GM18499 (cell line): Measurements from ENCODE around the gene NUP42.
"Not testable (repeated sequence)": the region's sequence is repeated elsewhere in the genome, so short reads cannot be mapped to it uniquely, and the experiment has no call there.

Experiments used
- ATAC-seq: cut with Tn5 transposase; IDR thresholded peaks from one replicate; pipeline ENCODE4 v1.9.1; 2021; ENCODE audit warnings: moderate number of reproducible peaks; ENCODE audit not compliant: insufficient read depth, unreplicated experiment

NUP42 gene

DNA sequence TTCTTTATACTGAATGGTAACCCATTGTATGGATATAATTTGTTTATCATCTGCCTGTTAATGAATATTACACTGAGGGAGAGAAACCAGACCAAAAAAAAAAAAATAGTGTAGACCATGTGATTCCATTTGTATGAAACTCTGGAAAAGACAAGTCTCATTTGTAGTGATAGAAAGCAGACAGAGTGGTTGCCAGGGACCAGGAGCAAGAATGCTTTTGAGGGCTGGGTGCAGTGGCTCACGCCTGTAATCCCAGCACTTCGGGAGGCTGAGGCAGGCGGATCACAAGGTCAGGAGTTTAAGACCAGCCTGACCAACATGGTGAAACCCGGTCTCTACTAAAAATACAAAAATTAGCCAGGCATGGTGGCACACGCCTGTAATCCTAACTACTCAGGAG is 15.9 kb downstream of the NUP42 start:
- not testable (repeated sequence) for ATAC-seq

DNA sequence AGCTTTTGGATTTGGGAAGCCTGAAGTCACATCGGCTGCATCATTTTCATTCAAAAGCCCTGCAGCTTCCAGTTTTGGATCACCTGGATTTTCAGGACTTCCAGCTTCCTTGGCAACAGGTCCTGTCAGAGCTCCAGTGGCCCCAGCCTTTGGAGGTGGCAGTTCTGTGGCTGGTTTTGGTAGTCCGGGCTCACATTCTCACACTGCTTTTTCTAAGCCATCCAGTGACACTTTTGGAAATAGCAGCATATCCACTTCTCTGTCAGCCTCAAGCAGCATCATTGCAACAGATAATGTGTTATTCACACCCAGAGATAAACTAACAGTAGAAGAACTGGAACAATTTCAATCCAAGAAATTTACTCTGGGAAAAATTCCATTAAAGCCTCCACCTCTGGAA is 18.5 kb downstream of the NUP42 start:
- no peak for ATAC-seq

DNA sequence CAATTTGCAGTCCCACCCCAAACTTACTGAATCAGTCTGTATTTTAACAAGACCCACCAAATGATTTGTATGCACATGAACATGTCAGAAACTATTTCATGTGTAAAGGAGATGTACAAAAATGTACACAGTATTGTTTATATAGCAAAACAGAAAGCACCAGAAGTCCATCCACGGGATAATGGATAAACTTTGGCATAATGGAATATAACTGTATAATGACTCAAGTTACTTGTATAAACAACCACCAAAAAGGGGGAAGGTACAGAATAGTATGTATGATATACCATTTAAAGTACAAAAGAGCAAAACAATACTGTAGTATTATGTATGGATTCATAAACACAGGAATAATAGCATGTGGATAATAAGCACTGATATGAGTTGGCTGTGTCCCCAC is 22.4 kb downstream of the NUP42 start:
- ATAC-seq = no peak

DNA sequence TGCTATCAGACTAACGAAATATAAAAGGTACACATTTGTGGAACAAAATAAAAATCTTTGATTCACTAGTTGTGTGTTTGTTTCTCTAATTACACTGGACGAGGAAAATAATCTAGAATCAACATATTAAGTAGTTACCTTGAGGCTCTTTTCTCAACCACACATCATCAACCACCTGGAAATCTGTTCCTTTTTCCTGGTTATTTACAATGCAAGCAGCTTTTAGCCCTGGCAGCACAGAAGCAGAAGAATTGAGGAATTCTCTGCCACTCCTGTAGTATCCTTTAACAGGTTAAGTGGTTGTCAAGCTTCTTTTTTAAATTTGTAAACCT is 23.7 kb downstream of the NUP42 start:
- ATAC-seq = no peak

DNA sequence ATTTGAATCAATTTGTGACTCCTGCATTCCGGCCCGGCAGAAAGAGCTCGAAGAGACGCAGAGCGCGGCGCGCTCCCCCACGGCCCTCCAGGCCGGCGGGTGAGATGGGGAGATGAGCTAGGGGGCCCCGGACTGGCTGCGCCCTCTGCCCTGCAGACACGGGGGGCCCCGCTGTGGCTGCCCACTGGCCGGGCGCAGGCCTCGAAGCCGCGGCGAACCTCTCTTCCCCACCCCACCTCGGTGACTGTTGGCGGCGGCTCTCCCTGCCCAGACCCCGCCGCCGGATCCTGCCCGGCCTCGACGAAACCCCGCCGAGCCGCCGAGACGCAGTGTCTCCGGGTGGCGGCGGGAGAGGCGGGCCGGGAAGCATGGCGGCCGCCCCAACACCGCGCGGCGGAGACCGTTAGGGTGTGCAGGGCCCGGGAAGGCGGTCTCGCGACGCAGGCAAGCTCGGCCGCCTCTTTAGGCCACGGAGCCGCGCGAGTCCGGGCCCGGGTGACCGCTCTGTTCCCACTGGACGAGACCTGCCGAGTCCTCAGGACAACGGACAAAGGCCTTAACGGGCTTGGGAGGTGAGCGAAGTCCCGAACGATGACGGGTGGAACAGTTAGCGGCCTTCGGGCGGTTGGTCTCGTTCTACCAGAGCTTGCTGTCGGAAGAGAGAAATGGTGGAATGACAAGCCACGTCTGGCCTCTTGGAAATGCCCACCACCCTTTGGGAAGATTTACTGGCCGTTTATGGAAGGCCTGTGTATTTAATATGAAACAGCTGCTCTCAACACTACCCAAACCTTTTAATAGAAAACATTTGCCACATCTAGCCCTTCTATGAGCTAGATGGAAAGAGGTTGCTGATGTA is 24.3 kb downstream of the NUP42 start:
- no peak for ATAC-seq

DNA sequence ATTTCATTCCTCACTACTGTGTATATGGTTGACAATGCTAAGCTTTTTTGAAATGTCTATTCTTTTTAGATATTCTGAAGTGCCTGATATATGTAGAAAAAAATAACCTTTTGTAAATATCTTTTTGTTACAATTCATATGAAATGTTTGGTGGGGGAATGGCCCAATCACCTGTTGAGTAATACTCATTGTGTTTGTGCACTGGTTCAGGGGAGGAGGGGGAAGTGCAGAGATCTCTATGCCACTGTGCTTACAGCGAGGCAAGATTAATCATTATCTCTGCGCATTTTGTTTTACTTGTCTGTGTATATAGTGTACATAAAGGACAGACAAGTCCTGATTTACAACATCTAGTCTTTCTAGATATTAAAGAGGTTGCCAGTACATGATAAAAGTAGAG is 25.2 kb downstream of the NUP42 start:
- no peak for ATAC-seq

DNA sequence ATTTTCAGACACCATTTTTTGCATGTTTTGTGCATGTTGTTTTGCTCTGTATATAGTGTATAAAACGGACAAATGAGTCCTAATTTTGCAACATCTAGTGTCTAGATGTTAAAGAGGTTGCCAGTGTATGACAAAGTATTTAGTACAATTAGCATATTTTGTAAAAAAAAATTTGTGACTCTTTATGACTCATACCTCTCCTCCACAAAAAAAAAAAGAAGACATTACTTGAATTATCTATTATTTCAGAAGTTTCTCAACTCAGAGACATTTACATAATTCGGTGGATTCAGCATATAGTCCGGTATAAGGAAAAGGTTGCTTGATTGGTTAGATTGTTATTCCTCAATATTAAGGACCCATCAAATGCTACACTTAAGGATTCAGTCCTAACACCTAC is 26.0 kb downstream of the NUP42 start:
- no peak for ATAC-seq

DNA sequence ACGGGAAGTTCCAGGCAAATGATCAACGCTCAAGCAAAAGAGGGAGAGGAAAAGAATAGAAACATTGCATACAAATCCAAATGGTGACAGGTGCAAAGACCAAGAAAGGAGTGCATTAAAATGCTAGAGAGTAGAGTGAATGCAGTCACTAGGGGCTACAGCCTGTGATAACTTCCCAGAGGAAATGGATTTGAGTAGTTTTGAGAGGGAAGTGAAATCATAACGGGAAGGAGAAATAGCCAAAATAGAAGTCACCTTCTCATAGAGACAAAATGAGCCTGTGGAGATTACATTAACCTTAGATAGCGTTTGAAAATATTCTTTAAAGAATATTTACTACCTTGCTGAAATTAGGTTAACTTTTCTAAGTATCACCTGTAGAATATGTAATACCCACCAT is 26.5 kb downstream of the NUP42 start:
- ATAC-seq = no peak

DNA sequence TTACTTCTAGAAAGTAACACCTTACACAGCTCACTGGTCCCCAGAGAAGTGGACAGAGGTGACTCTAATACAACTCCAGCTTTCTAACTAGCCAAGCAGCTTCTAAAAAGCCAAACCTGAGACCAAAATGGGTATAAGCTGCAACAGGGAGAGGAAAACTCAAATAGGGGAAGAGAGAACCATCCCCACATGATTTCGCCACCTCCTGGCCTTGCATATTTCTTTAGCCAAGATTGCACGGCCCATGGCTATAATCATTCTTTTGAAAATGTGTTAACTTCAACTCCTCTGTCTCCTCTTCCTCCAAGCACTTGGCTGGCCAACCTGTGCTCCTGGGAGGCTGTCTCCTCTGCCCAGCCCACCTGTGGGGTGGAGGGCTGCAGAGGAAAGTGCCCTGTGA is 28.7 kb downstream of the NUP42 start:
- ATAC-seq = no peak

DNA sequence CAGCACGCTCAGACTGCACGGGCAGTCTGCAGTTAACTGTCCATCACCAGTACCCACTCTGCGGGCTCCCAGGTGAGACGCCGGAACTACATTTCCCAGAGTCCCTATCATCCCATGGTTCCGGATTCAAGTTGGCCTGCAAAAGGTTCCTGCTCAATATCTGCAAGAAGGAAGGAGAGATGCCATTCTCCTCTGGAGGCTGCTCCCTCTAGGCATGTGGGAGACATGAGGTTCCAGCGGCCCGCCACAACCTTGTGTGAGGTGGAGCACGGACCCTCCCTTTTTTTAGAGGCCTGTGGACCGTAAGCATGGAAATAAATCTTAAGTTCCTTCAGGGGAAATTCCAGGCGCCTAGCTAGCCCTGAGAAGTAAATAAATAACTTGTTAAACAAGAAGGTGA is 29.7 kb downstream of the NUP42 start:
- no peak for ATAC-seq

DNA sequence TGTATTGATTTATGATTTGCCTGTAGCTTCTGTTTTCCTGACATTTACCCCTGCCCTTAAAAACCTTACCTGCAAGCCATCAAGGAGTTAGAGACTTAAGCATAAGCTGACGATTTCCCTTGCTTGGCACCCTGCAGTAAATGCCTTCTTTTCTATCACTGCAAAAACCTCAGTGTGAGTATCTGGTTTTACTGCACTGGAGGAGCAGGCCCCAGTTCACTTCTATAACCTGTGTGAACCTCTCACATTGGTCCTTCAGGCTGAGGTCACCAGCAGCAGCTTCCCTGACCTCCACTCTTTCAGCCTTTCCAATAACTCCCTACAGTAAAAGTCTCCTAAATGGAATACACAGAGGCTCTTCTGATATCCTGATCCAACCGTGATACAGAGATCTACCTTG is 30.5 kb downstream of the NUP42 start:
- no peak for ATAC-seq

DNA sequence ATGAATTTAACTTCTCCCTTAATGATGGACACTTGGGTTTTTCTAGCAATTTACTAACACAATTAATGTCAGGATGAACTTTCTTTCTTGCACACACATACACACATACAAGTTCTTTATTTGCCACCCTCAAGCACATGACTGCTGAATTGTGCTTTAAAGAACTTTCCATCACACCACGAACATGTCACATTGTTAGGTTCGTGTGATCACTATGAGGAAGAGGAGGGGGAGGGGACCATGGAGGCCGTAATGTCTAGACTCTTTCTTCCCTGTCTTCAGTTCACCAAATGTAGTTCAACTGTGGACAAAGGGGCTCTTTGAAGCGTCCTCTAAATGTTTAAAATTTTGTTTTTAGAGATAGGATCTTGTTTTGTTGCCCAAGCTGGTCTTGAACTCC is 31.0 kb downstream of the NUP42 start:
- ATAC-seq = no peak

DNA sequence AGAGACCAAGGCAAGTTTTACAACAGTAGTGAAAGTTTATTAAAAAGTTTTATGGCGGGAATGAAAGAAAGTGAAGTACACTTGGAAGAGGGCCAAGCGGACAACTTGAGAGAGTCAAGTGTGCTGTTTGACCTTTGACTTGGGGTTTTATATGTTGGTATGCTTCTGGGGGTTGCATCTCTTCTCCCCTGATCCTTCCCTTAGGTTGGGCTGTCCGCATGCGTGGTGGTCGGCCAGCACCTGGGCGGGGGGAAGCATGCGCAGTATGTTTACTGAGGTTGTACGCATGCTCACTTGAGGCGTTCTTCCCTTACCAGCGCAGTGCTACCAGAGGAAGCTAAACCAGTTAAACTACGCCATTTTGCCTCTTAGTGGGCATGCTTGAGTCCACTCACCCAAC is 31.9 kb downstream of the NUP42 start:
- no peak for ATAC-seq

DNA sequence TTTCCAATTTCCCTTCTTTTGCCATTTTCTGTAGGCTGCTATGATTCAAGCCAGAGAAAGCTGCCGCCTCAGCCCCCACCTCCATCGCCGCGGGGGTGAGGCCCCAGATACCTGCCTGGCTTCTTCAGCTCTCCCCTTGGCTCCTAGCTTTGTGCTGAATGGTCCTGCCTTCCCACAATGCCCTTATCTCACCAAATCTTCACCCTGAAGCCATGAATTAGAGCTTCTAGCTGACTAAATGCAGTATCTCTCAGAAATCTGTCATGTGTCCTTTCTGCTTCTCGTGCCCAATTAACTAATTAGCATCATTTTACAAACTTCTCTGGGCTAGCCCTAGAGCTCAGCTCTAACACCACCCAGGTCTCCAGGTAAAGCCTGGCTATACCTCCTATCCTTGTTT is 32.6 kb downstream of the NUP42 start:
- ATAC-seq = no peak

DNA sequence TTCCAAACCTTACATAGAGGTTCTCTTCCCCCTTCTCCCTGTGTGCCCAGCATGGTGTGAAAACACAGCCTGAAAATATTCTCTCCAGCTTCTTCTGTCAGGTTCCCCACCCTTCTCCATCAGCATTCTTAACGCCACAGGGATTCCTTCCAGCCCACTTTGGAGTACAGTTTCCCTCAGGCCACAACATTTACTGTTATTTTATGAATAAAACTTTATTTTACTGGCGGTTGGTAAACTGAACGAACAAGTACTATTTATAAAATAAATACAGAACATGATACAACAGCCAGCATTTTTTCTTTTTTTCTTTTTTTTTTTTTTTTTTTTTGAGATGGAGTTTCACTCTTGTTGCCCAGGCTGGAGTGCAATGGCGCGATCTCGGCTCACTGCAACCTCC is 33.1 kb downstream of the NUP42 start:
- ATAC-seq = no peak

DNA sequence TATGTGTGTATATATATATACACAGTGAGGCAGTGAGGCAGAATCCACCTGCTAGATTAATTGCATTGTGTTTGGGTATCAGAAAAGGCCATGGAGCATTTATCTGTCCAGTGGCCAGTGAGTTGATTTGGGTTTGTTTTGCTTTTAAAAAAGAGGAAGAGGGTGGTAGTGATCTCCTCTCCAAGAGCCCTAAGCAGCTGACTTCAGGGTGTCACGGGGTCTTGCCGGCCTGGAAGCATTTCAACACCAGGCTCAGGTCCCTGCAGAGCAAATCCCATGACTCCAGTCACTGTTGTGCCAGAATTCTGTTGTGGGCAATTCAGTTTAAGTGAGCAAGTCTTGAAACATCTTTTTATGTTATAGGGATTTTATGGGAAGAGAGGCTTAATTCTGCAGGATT is 34.2 kb downstream of the NUP42 start:
- ATAC-seq = no peak

DNA sequence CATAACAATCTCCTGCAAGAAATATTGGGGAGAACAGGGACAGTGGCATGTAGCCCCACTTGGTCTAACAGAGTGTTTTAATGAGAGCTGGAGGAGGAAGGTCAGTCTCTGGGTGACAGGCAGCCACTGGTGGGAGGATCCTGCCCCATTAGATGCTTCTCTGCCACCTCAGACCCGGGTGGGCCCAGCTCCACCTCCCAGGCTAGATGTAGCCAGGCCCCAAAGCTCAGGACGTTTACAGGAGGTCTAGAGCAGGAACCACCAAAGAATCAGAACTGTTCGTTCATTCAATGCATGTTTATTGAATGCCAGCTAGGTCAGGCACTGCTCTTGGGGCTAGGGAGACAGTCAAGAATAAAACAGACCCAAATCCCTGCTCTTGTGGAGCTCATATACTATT is 36.3 kb downstream of the NUP42 start:
- no peak for ATAC-seq

DNA sequence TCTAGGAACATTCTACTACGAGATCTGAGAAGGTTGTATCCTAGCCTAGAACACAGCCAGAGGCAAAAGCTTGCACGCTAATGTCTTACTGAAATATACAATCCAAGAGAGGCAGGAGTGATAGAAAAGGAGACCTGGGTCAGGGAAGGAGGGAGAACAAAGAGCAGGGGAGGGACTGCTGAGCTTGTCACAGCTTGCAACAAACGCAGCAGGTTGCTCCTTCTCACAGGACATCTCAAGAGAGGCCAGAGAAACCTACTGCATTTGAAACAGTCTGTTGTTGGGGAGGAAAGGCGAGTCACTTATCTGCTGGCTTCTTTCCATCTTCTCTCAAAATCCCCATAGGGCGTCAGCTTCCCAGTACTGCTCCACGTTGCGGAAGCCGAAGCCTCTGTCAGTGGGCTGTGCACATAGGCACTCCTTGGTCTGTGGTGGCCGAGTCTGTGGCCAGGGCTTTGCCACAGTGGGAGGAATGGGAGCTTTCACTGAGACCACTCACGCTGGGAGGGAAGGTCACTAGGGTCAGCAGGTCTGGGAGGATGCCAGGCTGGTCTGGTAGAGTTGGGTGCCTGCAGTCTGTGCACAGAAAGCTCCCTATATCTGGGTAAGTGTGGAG is 39.0 kb downstream of the NUP42 start:
- ATAC-seq = no peak

DNA sequence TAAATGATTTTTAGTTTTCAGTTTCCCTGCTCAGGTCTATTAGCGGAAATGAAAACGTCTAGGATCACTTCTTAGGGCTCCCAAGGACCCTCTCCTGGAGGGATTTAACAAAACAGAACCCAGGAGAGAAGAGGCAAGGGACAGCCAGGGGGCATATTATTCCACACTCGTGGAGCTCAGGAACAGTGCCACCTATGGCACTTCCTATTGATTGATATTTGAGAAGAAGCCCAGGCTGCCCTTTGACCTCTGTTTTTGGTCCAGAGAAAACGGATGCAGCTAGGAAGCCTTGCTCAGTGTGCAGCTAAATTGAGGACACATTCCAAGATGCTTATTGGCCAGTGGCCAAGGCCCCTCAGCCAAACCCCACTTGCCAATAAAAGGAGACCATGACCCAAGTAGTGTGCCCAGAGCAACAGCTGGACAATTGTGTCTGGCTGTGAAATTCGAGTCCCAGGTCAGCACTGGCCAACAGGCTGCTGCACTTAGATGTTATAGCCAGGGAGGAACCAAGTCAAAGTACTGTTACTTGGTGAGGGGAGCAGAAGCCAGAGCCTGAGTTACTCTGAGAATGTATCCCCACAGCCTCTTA is 40.7 kb downstream of the NUP42 start:
- no peak for ATAC-seq

DNA sequence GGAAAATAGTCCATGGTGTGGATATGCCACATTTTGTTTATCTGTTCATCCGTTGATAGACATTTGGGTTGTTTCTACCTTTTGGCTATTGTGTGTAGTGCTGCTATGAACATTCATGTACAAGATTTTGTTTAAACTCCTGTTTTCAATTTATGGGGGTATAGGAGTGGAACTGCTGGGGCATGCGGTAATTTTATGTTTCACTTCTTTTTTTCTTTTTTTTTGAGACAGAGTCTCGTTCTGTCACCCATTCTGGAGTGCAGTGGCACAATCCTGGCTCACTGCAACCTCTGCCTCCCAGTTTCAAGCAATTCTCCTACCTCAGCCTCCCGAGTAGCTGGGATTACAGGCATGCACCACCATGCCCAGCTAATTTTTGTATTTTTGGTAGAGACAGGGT is 42.5 kb downstream of the NUP42 start:
- ATAC-seq = not testable (repeated sequence)

DNA sequence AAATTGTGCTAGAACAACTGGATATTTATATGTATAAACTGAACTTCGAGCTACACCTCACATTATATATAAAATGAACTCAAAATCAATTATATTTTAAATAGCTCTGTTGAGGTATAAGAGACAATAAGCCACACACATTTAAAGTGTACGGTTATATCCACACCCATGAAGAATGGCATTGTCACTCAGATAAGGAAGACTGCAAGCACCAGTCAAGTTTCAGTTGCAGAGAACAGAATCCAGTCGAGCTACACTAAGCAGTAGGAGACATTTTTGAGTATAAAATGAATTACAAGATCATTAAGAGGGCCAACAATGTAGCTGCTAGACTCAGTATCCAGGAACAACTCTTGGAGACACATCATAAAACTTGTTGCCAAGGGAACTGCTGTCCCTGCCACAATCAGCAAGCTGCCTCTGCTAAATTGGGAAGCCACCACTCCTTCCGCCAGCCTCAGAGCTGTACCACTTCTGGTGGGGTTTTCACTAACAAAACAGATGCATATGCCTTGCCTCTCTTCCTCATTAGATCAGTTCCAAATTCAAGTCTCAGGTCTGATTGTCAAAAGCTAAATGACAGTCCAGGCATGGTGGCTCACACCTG is 45.1 kb downstream of the NUP42 start:
- ATAC-seq = no peak
